SK-N-SH (cell line): ENCODE measurements around the gene TACR3. TPM values are rescaled to one million over a fixed set of nuclear protein-coding genes. Genes with fewer than 3 reads are reported as not detected.
"Not testable (repeated sequence)": the region's sequence is repeated elsewhere in the genome, so short reads cannot be mapped to it uniquely, and the experiment has no call there.

Experiments
- CTCF ChIA-PET: fragments of 300-600, 350-600 bp; formaldehyde crosslinking; extraction: SDS; loops from one replicate; lab custom pipeline; 2021; lab: Yijun Ruan, JAX
- POLR2A ChIA-PET: fragments of 350-600 bp; sonication (Branson Sonifier 250); formaldehyde crosslinking; extraction: SDS; loops from one replicate; lab custom pipeline; 2020; ENCODE audit warnings: antibody characterized with exemption, inconsistent platforms; lab: Yijun Ruan, JAX
- DNase-seq: peaks from one replicate; pipeline ENCODE4 v3.0.0; 2012
- H2AFZ ChIP-seq: fragments of 200-600 bp; sonication (generic); 2 replicates; pipeline ENCODE4 v1.8.1; 2016; ENCODE audit warnings: antibody characterized with exemption, mild to moderate bottlenecking, low read depth
- H3F3A ChIP-seq: fragments of 200-600 bp; sonication (generic); replicated peaks from 2 replicates; pipeline ENCODE3; 2016; ENCODE audit warnings: antibody characterized with exemption, mild to moderate bottlenecking; ENCODE audit not compliant: insufficient read depth
- H3K27ac ChIP-seq, 2 experiments: fragments of 200-500 bp in 1 of 2; fragments of 200-600 bp in 1 of 2; sonication (Bioruptor generic) in 1 of 2; sonication (generic), shearing (Covaris generic) in 1 of 2; 2 replicates each; pipeline versions ENCODE4 v1.5.1 to v1.6.1; 2014 to 2016; ENCODE audit warnings: low read depth in 2 of 2, inconsistent platforms in 1 of 2, low read length in 1 of 2, mild to moderate bottlenecking in 1 of 2, mixed read lengths in 1 of 2
- H3K27me3 ChIP-seq: fragments of 200-600 bp; sonication (generic), shearing (Covaris generic); 2 replicates; pipeline ENCODE4 v1.6.1; 2016; ENCODE audit warnings: mixed run types; ENCODE audit not compliant: insufficient read depth
- H3K36me3 ChIP-seq, 2 experiments: fragments of 200-500 bp in 1 of 2; fragments of 200-600 bp in 1 of 2; sonication (Bioruptor generic) in 1 of 2; sonication (generic) in 1 of 2; replicated peaks in 1 of 2; 2 replicates each; pipeline versions ENCODE3 to v1.5.1; 2014 to 2016; ENCODE audit warnings: low read length in 1 of 2, mild to moderate bottlenecking in 1 of 2; ENCODE audit not compliant: insufficient read depth in 2 of 2, control insufficient read depth in 1 of 2
- H3K4me1 ChIP-seq, 2 experiments: fragments of 200-500 bp in 1 of 2; fragments of 200-600 bp in 1 of 2; sonication (Bioruptor generic) in 1 of 2; sonication (generic), shearing (Covaris generic) in 1 of 2; 2 replicates each; pipeline versions ENCODE4 v1.5.1 to v1.6.1; 2014 to 2016; ENCODE audit warnings: low read depth in 1 of 2, low read length in 1 of 2, mixed run types in 1 of 2; ENCODE audit not compliant: insufficient read depth in 2 of 2, control insufficient read depth in 1 of 2
- H3K4me2 ChIP-seq: fragments of 200-600 bp; sonication (generic), shearing (Covaris generic); 2 replicates; pipeline ENCODE4 v1.6.1; 2017; ENCODE audit warnings: mixed run types
- H3K4me3 ChIP-seq, 2 experiments: fragments of 200-500 bp in 1 of 2; fragments of 200-600 bp in 1 of 2; sonication (Bioruptor generic) in 1 of 2; sonication (generic), shearing (Covaris generic) in 1 of 2; 2 replicates each; pipeline versions ENCODE4 v1.5.1 to v1.8.1; 2014 to 2016; ENCODE audit warnings: low read depth in 2 of 2, inconsistent platforms in 1 of 2, low read length in 1 of 2, mild to moderate bottlenecking in 1 of 2, mixed read lengths in 1 of 2, moderate library complexity in 1 of 2
- H3K79me2 ChIP-seq: fragments of 200-600 bp; sonication (generic); 2 replicates; pipeline ENCODE4 v1.8.1; 2017; ENCODE audit warnings: mild to moderate bottlenecking; ENCODE audit not compliant: insufficient read depth
- H3K9ac ChIP-seq: fragments of 200-600 bp; sonication (generic); 2 replicates; pipeline ENCODE4 v1.6.1; 2017; ENCODE audit warnings: mixed run types
- H3K9me2 ChIP-seq: fragments of 200-600 bp; sonication (generic); 2 replicates; pipeline ENCODE4 v1.6.1; 2017; ENCODE audit warnings: mixed run types
- H3K9me3 ChIP-seq: fragments of 200-600 bp; sonication (generic); 2 replicates; pipeline ENCODE4 v1.6.1; 2017; ENCODE audit warnings: mixed run types, mild to moderate bottlenecking, moderate library complexity
- H4K20me1 ChIP-seq: fragments of 200-600 bp; sonication (generic); 2 replicates; pipeline ENCODE4 v1.6.1; 2017; ENCODE audit warnings: mild to moderate bottlenecking, mixed run types; ENCODE audit not compliant: insufficient read depth
- CTCF ChIP-seq: fragments of 200-600 bp; sonication (generic); IDR thresholded peaks from 2 replicates; pipeline ENCODE4 v1.6.1; 2017; ENCODE audit warnings: antibody characterized with exemption, mild to moderate bottlenecking, moderate library complexity
- FOXJ3 ChIP-seq: sonication (generic); formaldehyde crosslinking; IDR thresholded peaks from 2 replicates; pipeline ENCODE4 v1.5.1; 2020; ENCODE audit warnings: mild to moderate bottlenecking, missing genetic modification reagents
- GATA2 ChIP-seq: sonication (generic); formaldehyde crosslinking; IDR thresholded peaks from 2 replicates; pipeline ENCODE4 v1.5.0; 2020; ENCODE audit warnings: mild to moderate bottlenecking, missing genetic modification reagents
- MAX ChIP-seq: IDR thresholded peaks from 2 replicates; pipeline ENCODE4 v1.4.0; 2012; ENCODE audit warnings: low read depth
- MXI1 ChIP-seq: IDR thresholded peaks from 2 replicates; pipeline ENCODE4 v1.6.1; 2012; ENCODE audit warnings: mild to moderate bottlenecking, low read depth, low read length, improper control_type of control experiment
- POLR2AphosphoS5 ChIP-seq: IDR thresholded peaks from 2 replicates; pipeline ENCODE4 v1.6.1; 2012; ENCODE audit warnings: low read depth, low read length
- RAD21 ChIP-seq: IDR thresholded peaks from 2 replicates; pipeline ENCODE4 v1.6.1; 2012; ENCODE audit warnings: mild to moderate bottlenecking, low read length
- RXRA ChIP-seq: IDR thresholded peaks from 2 replicates; pipeline ENCODE4 v1.4.0; 2012; ENCODE audit warnings: low read depth, mild to moderate bottlenecking, borderline replicate concordance
- SIN3A ChIP-seq: IDR thresholded peaks from 2 replicates; pipeline ENCODE4 v1.6.1; 2012; ENCODE audit warnings: low read depth, mild to moderate bottlenecking, low read length, moderate library complexity, borderline replicate concordance
- SMC3 ChIP-seq: IDR thresholded peaks from 2 replicates; pipeline ENCODE4 v1.6.1; 2012; ENCODE audit warnings: low read depth, low read length, improper control_type of control experiment
- TEAD4 ChIP-seq: IDR thresholded peaks from 2 replicates; pipeline ENCODE4 v1.4.0; 2012; ENCODE audit warnings: mild to moderate bottlenecking, borderline replicate concordance; ENCODE audit not compliant: insufficient read depth
- YY1 ChIP-seq: IDR thresholded peaks from 2 replicates; pipeline ENCODE4 v1.4.0; 2012; ENCODE audit warnings: low read depth, mild to moderate bottlenecking
- WGBS: methylation state at CpG from one replicate; pipeline ENCODE4 v1.1.6; 2017; ENCODE audit warnings: low lambda C conversion rate; 5-methylcytosine and 5-hydroxymethylcytosine counted together
- polyA plus RNA-seq, 3 experiments: library from polyadenylated mRNA; depleted of rRNA; stranded (reverse); fragments of >200 nt; gene quantifications; 2 replicates each; pipeline ENCODE4 v1.2.3, GENCODE V29; 2012
- TF ChIP-seq, protein P1 (sequence below): fragments of 150-350 bp; IDR thresholded peaks from 2 replicates; pipeline ENCODE4 v1.6.1; 2016; ENCODE audit warnings: mild to moderate bottlenecking, low read depth, low read length

Gene TACR3
- polyA plus RNA-seq, 1 of the 3 experiments (the other 2 are of a cell fraction), result not detected

GRCh38 chr4:103753868-103754653 lies 34.3 kb upstream of the TACR3 start:
- ChIA-PET CTCF (no interaction called here), POLR2A (no interaction called here)
- no peaks in the 10 kb centered on the region for H3K4me1 ChIP-seq

GRCh38 chr4:103723150-103723549 lies 3.4 kb upstream of the TACR3 start:
- POLR2A ChIA-PET, H3K4me1 ChIP-seq, H3K9ac ChIP-seq, H3F3A ChIP-seq, H3K27me3 ChIP-seq, H3K9me3 ChIP-seq, CTCF ChIA-PET, H3K79me2 ChIP-seq, H4K20me1 ChIP-seq, H3K36me3 ChIP-seq, H3K4me3 ChIP-seq, H3K27ac ChIP-seq, H3K9me2 ChIP-seq, DNase-seq, H2AFZ ChIP-seq, H3K4me2 ChIP-seq: not testable (repeated sequence)
- 72% methylated on average over 11 of the region's 27 CpGs for WGBS

More at GRCh38 chr4:103753868-103754653, 34.3 kb upstream of the TACR3 start:
- H3K4me3 ChIP-seq, result no peak overlapping the region
- H3K4me2 ChIP-seq, result no peak overlapping the region
- no peak overlapping the region for H2AFZ ChIP-seq
- H3K36me3 ChIP-seq, result no peaks in the 10 kb centered on the region
- 4% methylated on average over 4 of the region's 7 CpGs for WGBS
- H3K9me2 ChIP-seq, result no peaks in the 10 kb centered on the region
- H4K20me1 ChIP-seq, result no peaks in the 10 kb centered on the region
- DNase-seq, result no peak
- no peak overlapping the region for H3K27ac ChIP-seq
- no peak for TF ChIP-seq POLR2AphosphoS5
- TF ChIP-seq SMC3, result no peak
- no peak for TF ChIP-seq RXRA
- TF ChIP-seq SIN3A, result no peak
- TF ChIP-seq MXI1, result no peak
- no peak for TF ChIP-seq CTCF
- TF ChIP-seq RAD21, result no peak
- no peak for TF ChIP-seq TEAD4
- TF ChIP-seq, protein P1, sequence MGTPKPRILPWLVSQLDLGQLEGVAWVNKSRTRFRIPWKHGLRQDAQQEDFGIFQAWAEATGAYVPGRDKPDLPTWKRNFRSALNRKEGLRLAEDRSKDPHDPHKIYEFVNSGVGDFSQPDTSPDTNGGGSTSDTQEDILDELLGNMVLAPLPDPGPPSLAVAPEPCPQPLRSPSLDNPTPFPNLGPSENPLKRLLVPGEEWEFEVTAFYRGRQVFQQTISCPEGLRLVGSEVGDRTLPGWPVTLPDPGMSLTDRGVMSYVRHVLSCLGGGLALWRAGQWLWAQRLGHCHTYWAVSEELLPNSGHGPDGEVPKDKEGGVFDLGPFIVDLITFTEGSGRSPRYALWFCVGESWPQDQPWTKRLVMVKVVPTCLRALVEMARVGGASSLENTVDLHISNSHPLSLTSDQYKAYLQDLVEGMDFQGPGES, result no peak
- TF ChIP-seq YY1, result no peak
- no peak for TF ChIP-seq MAX
- TF ChIP-seq FOXJ3 (CRISPR knock-in tag), result no peak
- TF ChIP-seq GATA2 (CRISPR knock-in tag), result no peak
- no peaks in the 10 kb centered on the region for H3K9me3 ChIP-seq
- H3K9ac ChIP-seq, result no peak overlapping the region
- no peaks in the 10 kb centered on the region for H3K79me2 ChIP-seq
- no peaks in the 10 kb centered on the region for H3F3A ChIP-seq
- H3K27me3 ChIP-seq, result no peaks in the 10 kb centered on the region
